ENCODE measurements around the gene CYBC1.

- TF ChIP-seq POLR2AphosphoS5 (IDR thresholded peaks at IDR 0.05) (peak in 1 of 3 donors; percentile 44), CTCF (IDR thresholded peaks at IDR 0.05 in 8 of 11, conservative IDR thresholded peaks at IDR 0.05 in 3 of 11) (no peak), POLR2A (IDR thresholded peaks at IDR 0.05) (no peak)
These were observed 3.9 kb downstream of the CYBC1 start for GRCh38 chr17:82446649-82447048.

Measured in spleen (tissue), 7 donors.